Subcutaneous abdominal adipose tissue (tissue), 5 donors: ENCODE data around the gene DNAJC5G.
"Not testable (repeated sequence)": the region's sequence is repeated elsewhere in the genome, so short reads cannot be mapped to it uniquely, and the experiment has no call there.

Experiments
- H3K27ac ChIP-seq: one replicate; pipeline ENCODE4 v1.7.0; 2013; ENCODE audit warnings: low read depth, mild to moderate bottlenecking, inconsistent platforms, low read length, moderate library complexity
- H3K27me3 ChIP-seq, 5 donors: one replicate each; pipeline ENCODE4 v1.7.0; 2013; ENCODE audit warnings: low read length in 5 of 5, inconsistent platforms in 1 of 5; ENCODE audit not compliant: control insufficient read depth in 5 of 5, insufficient read depth in 4 of 5
- H3K36me3 ChIP-seq, 5 donors: one replicate each; pipeline ENCODE4 v1.7.0; 2013; ENCODE audit warnings: low read length in 5 of 5; ENCODE audit not compliant: control insufficient read depth in 5 of 5, insufficient read depth in 5 of 5
- H3K4me1 ChIP-seq, 5 donors: one replicate each; pipeline ENCODE4 v1.7.0; 2013; ENCODE audit warnings: low read length in 5 of 5, mild to moderate bottlenecking in 3 of 5, moderate library complexity in 1 of 5; ENCODE audit not compliant: control insufficient read depth in 5 of 5, insufficient read depth in 5 of 5
- H3K4me3 ChIP-seq, 5 donors: one replicate each; pipeline ENCODE4 v1.7.0; 2013; ENCODE audit warnings: low read length in 5 of 5, low read depth in 1 of 5
- H3K9ac ChIP-seq, 5 donors: one replicate each; pipeline ENCODE4 v1.7.0; 2013; ENCODE audit warnings: low read length in 5 of 5, mild to moderate bottlenecking in 4 of 5, moderate library complexity in 3 of 5
- H3K9me3 ChIP-seq, 5 donors: one replicate each; pipeline ENCODE4 v1.7.0; 2013; ENCODE audit warnings: low read length in 5 of 5; ENCODE audit not compliant: control insufficient read depth in 5 of 5
- donor health status: healthy.
- donor health status: healthy.
- donor health status: healthy.
- donor health status: healthy.
- donor health status: healthy.

DNAJC5G gene

GRCh38 chr2:27264253-27264752, 10.9 kb upstream of the DNAJC5G start:
- peak overlapping the region; percentile 19 to 66 (median 42) for H3K4me3 ChIP-seq
- no peaks in the 10 kb centered on the region for H3K9me3 ChIP-seq
- no peaks in the 10 kb centered on the region for H3K36me3 ChIP-seq
- H3K27ac ChIP-seq, result no peak overlapping the region
- H3K9ac ChIP-seq, result no peak overlapping the region
- peaks cover 32 to 63% (median 58%) of the 10 kb centered on the region in 5 donors for H3K27me3 ChIP-seq
- H3K4me1 ChIP-seq, result peaks cover 0 to 37% (median 31%) of the 10 kb centered on the region in 5 donors

GRCh38 chr2:27264753-27265535, 10.3 kb upstream of the DNAJC5G start:
- Histone ChIP-seq H3K4me3 (peak overlapping the region in 4 of 5 donors; percentile 31 to 66 (median 46)), H3K27ac (no peak overlapping the region), H3K4me1 (peaks cover 0 to 37% (median 31%) of the 10 kb centered on the region in 5 donors), H3K27me3 (peaks cover 32 to 60% (median 54%) of the 10 kb centered on the region in 5 donors), H3K9me3 (no peaks in the 10 kb centered on the region), H3K9ac (no peak overlapping the region), H3K36me3 (no peaks in the 10 kb centered on the region)

GRCh38 chr2:27265536-27265870, 9.7 kb upstream of the DNAJC5G start:
- H3K36me3 ChIP-seq, result no peaks in the 10 kb centered on the region
- no peak overlapping the region for H3K27ac ChIP-seq
- no peak overlapping the region for H3K9ac ChIP-seq
- no peaks in the 10 kb centered on the region for H3K9me3 ChIP-seq
- H3K4me3 ChIP-seq, result peak overlapping the region in 1 of 5 donors; percentile 51
- H3K27me3 ChIP-seq, result peaks cover 34 to 54% (median 48%) of the 10 kb centered on the region in 5 donors
- peaks cover 0 to 37% (median 31%) of the 10 kb centered on the region in 5 donors for H3K4me1 ChIP-seq

GRCh38 chr2:27268296-27268695, 6.9 kb upstream of the DNAJC5G start:
- H3K36me3 ChIP-seq, H3K27ac ChIP-seq, H3K9ac ChIP-seq, H3K4me3 ChIP-seq, H3K9me3 ChIP-seq: not testable (repeated sequence)
- Histone ChIP-seq H3K4me1 (peaks cover 0 to 22% (median 20%) of the 10 kb centered on the region in 5 donors), H3K27me3 (peaks cover 24 to 32% (median 26%) of the 10 kb centered on the region in 5 donors)

GRCh38 chr2:27270131-27270530, 5.1 kb upstream of the DNAJC5G start:
- no peak overlapping the region for H3K27ac ChIP-seq

GRCh38 chr2:27270670-27271069, 4.6 kb upstream of the DNAJC5G start:
- H3K4me3 ChIP-seq, result no peak overlapping the region
- H3K4me1 ChIP-seq, result no peaks in the 10 kb centered on the region
- no peak overlapping the region for H3K9ac ChIP-seq
- no peak overlapping the region for H3K27ac ChIP-seq
- no peaks in the 10 kb centered on the region for H3K9me3 ChIP-seq
- no peaks in the 10 kb centered on the region for H3K36me3 ChIP-seq
- peaks cover 6 to 18% (median 12%) of the 10 kb centered on the region in 5 donors for H3K27me3 ChIP-seq

More at GRCh38 chr2:27270131-27270530, 5.1 kb upstream of the DNAJC5G start:
- no peaks in the 10 kb centered on the region for H3K36me3 ChIP-seq
- H3K27me3 ChIP-seq, result peaks cover 9 to 18% (median 12%) of the 10 kb centered on the region in 5 donors
- H3K9me3 ChIP-seq, result no peaks in the 10 kb centered on the region
- no peak overlapping the region for H3K9ac ChIP-seq
- no peak overlapping the region for H3K4me3 ChIP-seq
- H3K4me1 ChIP-seq, result peaks cover 0 to 4% (median 2%) of the 10 kb centered on the region in 5 donors

GRCh38 chr2:27271631-27272340, 3.4 kb upstream of the DNAJC5G start:
- Histone ChIP-seq H3K27ac (no peak overlapping the region), H3K9me3 (no peaks in the 10 kb centered on the region), H3K27me3 (peaks cover 5 to 22% (median 11%) of the 10 kb centered on the region in 5 donors), H3K9ac (no peak overlapping the region), H3K4me3 (no peak overlapping the region), H3K4me1 (no peaks in the 10 kb centered on the region), H3K36me3 (no peaks in the 10 kb centered on the region)

GRCh38 chr2:27272537-27273522, 2.4 kb upstream of the DNAJC5G start:
- H3K4me3 ChIP-seq, H3K27ac ChIP-seq, H3K4me1 ChIP-seq, H3K36me3 ChIP-seq, H3K9ac ChIP-seq, H3K9me3 ChIP-seq: not testable (repeated sequence)
- peaks cover 5 to 20% (median 11%) of the 10 kb centered on the region in 5 donors for H3K27me3 ChIP-seq

GRCh38 chr2:27278010-27278409, 2.8 kb downstream of the DNAJC5G start:
- H3K27me3 ChIP-seq, result peaks cover 10 to 29% (median 22%) of the 10 kb centered on the region in 5 donors
- H3K9me3 ChIP-seq, result no peaks in the 10 kb centered on the region
- H3K9ac ChIP-seq, result no peak overlapping the region
- no peaks in the 10 kb centered on the region for H3K4me1 ChIP-seq
- H3K4me3 ChIP-seq, result no peak overlapping the region
- H3K36me3 ChIP-seq, result no peaks in the 10 kb centered on the region
- H3K27ac ChIP-seq, result no peak overlapping the region
